HUES64 (cell line): ENCODE measurements around the gene TBL1XR1. TPM values are rescaled to one million over a fixed set of nuclear protein-coding genes. Genes with fewer than 3 reads are reported as not detected.

ENCODE experiments used
- H3K27ac ChIP-seq: 2 replicates; pipeline ENCODE4 v1.7.0; 2013; ENCODE audit warnings: low read depth, low read length, inconsistent platforms
- H3K27me3 ChIP-seq: 2 replicates; pipeline ENCODE4 v1.6.1; 2013; ENCODE audit warnings: mild to moderate bottlenecking, low read length; ENCODE audit not compliant: insufficient read depth
- H3K36me3 ChIP-seq: 2 replicates; pipeline ENCODE4 v1.6.1; 2013; ENCODE audit warnings: mild to moderate bottlenecking, low read length; ENCODE audit not compliant: insufficient read depth
- H3K4me1 ChIP-seq: 2 replicates; pipeline ENCODE4 v1.6.1; 2013; ENCODE audit warnings: mild to moderate bottlenecking, low read length, moderate library complexity; ENCODE audit not compliant: insufficient read depth
- H3K4me3 ChIP-seq: 2 replicates; pipeline ENCODE4 v1.5.1; 2013; ENCODE audit warnings: mild to moderate bottlenecking, low read length, moderate library complexity
- H3K9ac ChIP-seq: 2 replicates; pipeline ENCODE4 v1.6.1; 2013; ENCODE audit warnings: mild to moderate bottlenecking, low read depth, low read length
- H3K9me3 ChIP-seq: 2 replicates; pipeline ENCODE4 v1.6.1; 2013; ENCODE audit warnings: low read depth, low read length; ENCODE audit not compliant: insufficient read depth
- WGBS: fragments of 150-250, 120-280 bp; methylation state at CpG from one replicate; pipeline ENCODE4 v1.1.7; 2013; ENCODE audit warnings: missing lambda C conversion rate; 5-methylcytosine and 5-hydroxymethylcytosine counted together
- polyA plus RNA-seq, 2 experiments: library from polyadenylated mRNA; stranded (reverse); fragments of 50-300 nt; gene quantifications; one replicate each; pipeline ENCODE4 v1.2.3, GENCODE V29; 2013

TBL1XR1 gene
- 50.1 TPM for polyA plus RNA-seq (2013, experiment 1 of 2)
- 65.0 TPM for polyA plus RNA-seq (2013, experiment 2 of 2)

- Histone ChIP-seq H3K9me3 (no peaks in the 10 kb centered on the region), H3K27me3 (no peaks in the 10 kb centered on the region), H3K4me1 (peaks cover 43% of the 10 kb centered on the region), H3K9ac (peak within 1 kb of the TSS; percentile 100), H3K36me3 (no peaks in the 10 kb centered on the region), H3K27ac (peak within 1 kb of the TSS; percentile 100), H3K4me3 (peak within 1 kb of the TSS; percentile 99)
- WGBS = under 1% methylated on average over 81 of the region's 93 CpGs
These were observed at the start of gene TBL1XR1 for GRCh38 chr3:177197041-177197726. TSS of gene TBL1XR1 (minus strand) at chr3:177197482. CDS start at chr3:177064977, 132,505 bp downstream.

GRCh38 chr3:177245250-177245649 lies 48.0 kb upstream of the TBL1XR1 start:
- 99% methylated on average over 5 of the region's 6 CpGs for WGBS
- Histone ChIP-seq H3K27me3 (no peaks in the 10 kb centered on the region), H3K4me3 (no peak overlapping the region), H3K27ac (no peak overlapping the region), H3K4me1 (0 out of 2 replicates have a peak, but pooled peaks cover 6% of the 10 kb centered on the region), H3K9ac (no peak overlapping the region), H3K9me3 (no peaks in the 10 kb centered on the region), H3K36me3 (no peaks in the 10 kb centered on the region)

- Histone ChIP-seq H3K27ac (no peak overlapping the region), H3K4me1 (no peaks in the 10 kb centered on the region)
- 93% methylated on average over 3 of the region's 3 CpGs for WGBS
These were observed 47.3 kb upstream of the TBL1XR1 start for GRCh38 chr3:177244606-177245005.

GRCh38 chr3:177238686-177239216 lies 41.5 kb upstream of the TBL1XR1 start:
- WGBS = 100% methylated on average over 1 of the region's 2 CpGs
- Histone ChIP-seq H3K4me3 (no peak overlapping the region), H3K27me3 (no peaks in the 10 kb centered on the region), H3K9ac (no peak overlapping the region), H3K9me3 (no peaks in the 10 kb centered on the region), H3K4me1 (no peaks in the 10 kb centered on the region), H3K27ac (no peak overlapping the region), H3K36me3 (no peaks in the 10 kb centered on the region)

More at GRCh38 chr3:177244606-177245005, 47.3 kb upstream of the TBL1XR1 start:
- H3K9ac ChIP-seq = no peak overlapping the region
- H3K9me3 ChIP-seq = no peaks in the 10 kb centered on the region
- H3K36me3 ChIP-seq = no peaks in the 10 kb centered on the region
- H3K4me3 ChIP-seq = no peak overlapping the region
- no peaks in the 10 kb centered on the region for H3K27me3 ChIP-seq

GRCh38 chr3:177237206-177237605 lies 39.9 kb upstream of the TBL1XR1 start:
- Histone ChIP-seq H3K4me1 (no peaks in the 10 kb centered on the region), H3K27me3 (no peaks in the 10 kb centered on the region), H3K4me3 (no peak overlapping the region), H3K9ac (no peak overlapping the region), H3K9me3 (no peaks in the 10 kb centered on the region), H3K27ac (no peak overlapping the region), H3K36me3 (no peaks in the 10 kb centered on the region)
- WGBS = 93% methylated on average over 3 of the region's 4 CpGs

GRCh38 chr3:177236704-177237103 lies 39.4 kb upstream of the TBL1XR1 start:
- Histone ChIP-seq H3K9me3 (no peaks in the 10 kb centered on the region), H3K4me3 (no peak overlapping the region), H3K9ac (no peak overlapping the region), H3K4me1 (no peaks in the 10 kb centered on the region), H3K27ac (no peak overlapping the region), H3K36me3 (no peaks in the 10 kb centered on the region), H3K27me3 (no peaks in the 10 kb centered on the region)
- 95% methylated on average over 2 of the region's 2 CpGs for WGBS

- WGBS = 96% methylated on average over 2 of the region's 2 CpGs
- Histone ChIP-seq H3K27ac (no peak overlapping the region), H3K9me3 (peaks cover 8% of the 10 kb centered on the region), H3K36me3 (no peaks in the 10 kb centered on the region), H3K9ac (no peak overlapping the region), H3K4me1 (no peaks in the 10 kb centered on the region), H3K4me3 (no peak overlapping the region), H3K27me3 (no peaks in the 10 kb centered on the region)
These were observed 36.8 kb upstream of the TBL1XR1 start for GRCh38 chr3:177234121-177234520.

GRCh38 chr3:177231242-177231641 lies 34.0 kb upstream of the TBL1XR1 start:
- no peaks in the 10 kb centered on the region for H3K36me3 ChIP-seq
- no peak overlapping the region for H3K9ac ChIP-seq
- H3K4me3 ChIP-seq = no peak overlapping the region
- H3K4me1 ChIP-seq = no peaks in the 10 kb centered on the region
- H3K27me3 ChIP-seq = no peaks in the 10 kb centered on the region
- H3K27ac ChIP-seq = no peak overlapping the region
- WGBS = 88% methylated on average over 2 of the region's 2 CpGs
- H3K9me3 ChIP-seq = peaks cover 15% of the 10 kb centered on the region

GRCh38 chr3:177230641-177231040 lies 33.4 kb upstream of the TBL1XR1 start:
- Histone ChIP-seq H3K4me3 (no peak overlapping the region), H3K27ac (no peak overlapping the region), H3K27me3 (no peaks in the 10 kb centered on the region), H3K36me3 (no peaks in the 10 kb centered on the region), H3K9ac (no peak overlapping the region), H3K4me1 (no peaks in the 10 kb centered on the region), H3K9me3 (peaks cover 15% of the 10 kb centered on the region)
- WGBS = 87% methylated on average over 5 of the region's 6 CpGs

- H3K9me3 ChIP-seq = peaks cover 15% of the 10 kb centered on the region
- H3K36me3 ChIP-seq = no peaks in the 10 kb centered on the region
- H3K4me1 ChIP-seq = no peaks in the 10 kb centered on the region
- no peaks in the 10 kb centered on the region for H3K27me3 ChIP-seq
- no peak overlapping the region for H3K4me3 ChIP-seq
- H3K9ac ChIP-seq = no peak overlapping the region
- no peak overlapping the region for H3K27ac ChIP-seq
- 91% methylated on average over 1 of the region's 1 CpG for WGBS
These were observed 32.5 kb upstream of the TBL1XR1 start for GRCh38 chr3:177229791-177230190.

- H3K9me3 ChIP-seq = peaks cover 15% of the 10 kb centered on the region
- no peak overlapping the region for H3K4me3 ChIP-seq
- H3K9ac ChIP-seq = no peak overlapping the region
- H3K36me3 ChIP-seq = no peaks in the 10 kb centered on the region
- no peak overlapping the region for H3K27ac ChIP-seq
- no peaks in the 10 kb centered on the region for H3K4me1 ChIP-seq
- no peaks in the 10 kb centered on the region for H3K27me3 ChIP-seq
- 92% methylated on average over 25 of the region's 25 CpGs for WGBS
These were observed 31.4 kb upstream of the TBL1XR1 start for GRCh38 chr3:177228601-177229190.
